Endothelial cell of umbilical vein (primary cell): ENCODE results near the gene CDCA3. TPM values are rescaled to one million over a fixed set of nuclear protein-coding genes. Genes with fewer than 3 reads are reported as not detected.

Experiments used
- BruUV-seq: library from RNA; stranded (reverse); fragments of 400-500 nt; replicated peaks from 2 replicates; lab custom pipeline; 2021; lab: Mats Ljungman, UMichigan
- CTCF ChIA-PET: fragments of 300-600, 350-600 bp; sonication (Branson Sonifier 250); formaldehyde crosslinking; loops from one replicate; lab custom pipeline; 2021; ENCODE audit warnings: antibody characterized with exemption, inconsistent platforms; lab: Charles Lee
- POLR2A ChIA-PET: fragments of 300-600, 350-600 bp; sonication (Branson Sonifier 250); formaldehyde crosslinking; loops from one replicate; lab custom pipeline; 2021; ENCODE audit warnings: antibody characterized with exemption, inconsistent platforms; lab: Charles Lee
- DNase-seq: peaks from one replicate; pipeline ENCODE4 v3.0.0-alpha.2; 2011; ENCODE audit warnings: low read depth, low spot score
- FAIRE-seq: peaks from 2 replicates; lab custom pipeline; 2011; peaks lifted over from hg19 to GRCh38; lab: Jason Lieb, UNC
- H2AFZ ChIP-seq: 2 replicates; pipeline ENCODE4 v1.6.0; 2012; ENCODE audit warnings: low read depth, low read length, control low read depth, inconsistent platforms
- H3K27ac ChIP-seq: 2 replicates; pipeline ENCODE4 v1.5.1; 2011; ENCODE audit warnings: low read depth, mild to moderate bottlenecking, control low read depth, low read length, moderate library complexity; ENCODE audit not compliant: insufficient read depth
- H3K27me3 ChIP-seq, 2 experiments: 2 replicates each; pipeline versions ENCODE4 v1.6.0 to v1.6.1; 2011; ENCODE audit warnings: low read length in 2 of 2, mixed read lengths in 1 of 2; ENCODE audit not compliant: control insufficient read depth in 2 of 2, insufficient read depth in 2 of 2
- H3K36me3 ChIP-seq, 2 experiments: 2 replicates in 1 of 2; 3 replicates in 1 of 2; pipeline ENCODE4 v1.5.1; 2011; ENCODE audit warnings: low read length in 2 of 2, mild to moderate bottlenecking in 1 of 2, moderate library complexity in 1 of 2; ENCODE audit not compliant: control insufficient read depth in 2 of 2, insufficient read depth in 2 of 2; ENCODE audit errors: extremely low read depth in 1 of 2
- H3K4me1 ChIP-seq: 3 replicates; pipeline ENCODE4 v1.5.1; 2011; ENCODE audit warnings: mild to moderate bottlenecking, low read length; ENCODE audit not compliant: control insufficient read depth, insufficient read depth; ENCODE audit errors: extremely low read depth
- H3K4me2 ChIP-seq: 2 replicates; pipeline ENCODE4 v1.6.1; 2011; ENCODE audit warnings: low read length, control low read depth, mixed read lengths; ENCODE audit not compliant: insufficient read depth
- H3K4me3 ChIP-seq, 3 experiments: fragments of 200-600 bp in 1 of 3; sonication (generic), shearing (Covaris generic) in 1 of 3; replicated peaks in 1 of 3; 2 replicates each; pipeline ENCODE4 v1.5.1; 2011 to 2016; ENCODE audit warnings: control low read depth in 3 of 3, low read length in 3 of 3, mild to moderate bottlenecking in 2 of 3, inconsistent platforms in 1 of 3, low read depth in 1 of 3, moderate library complexity in 1 of 3; ENCODE audit not compliant: insufficient read depth in 1 of 3
- H3K79me2 ChIP-seq: 2 replicates; pipeline ENCODE4 v1.6.0; 2012; ENCODE audit warnings: low read length, inconsistent platforms; ENCODE audit not compliant: control insufficient read depth, insufficient read depth
- H3K9ac ChIP-seq: replicated peaks from 2 replicates; pipeline ENCODE3; 2011; ENCODE audit warnings: low read length, control low read depth; ENCODE audit not compliant: insufficient read depth; ENCODE audit errors: extremely low read depth
- H3K9me1 ChIP-seq: replicated peaks from 3 replicates; pipeline ENCODE4 v1.6.0; 2011; ENCODE audit warnings: mild to moderate bottlenecking, low read length; ENCODE audit not compliant: control insufficient read depth, insufficient read depth; ENCODE audit errors: extremely low read depth
- H3K9me3 ChIP-seq: replicated peaks from 2 replicates; pipeline ENCODE4 v1.5.1; 2012; ENCODE audit warnings: low read length, inconsistent platforms; ENCODE audit not compliant: control insufficient read depth, insufficient read depth
- H4K20me1 ChIP-seq: replicated peaks from 2 replicates; pipeline ENCODE3; 2011; ENCODE audit warnings: mild to moderate bottlenecking, low read length; ENCODE audit not compliant: control insufficient read depth, insufficient read depth; ENCODE audit errors: extremely low read depth
- EZH2 ChIP-seq: IDR thresholded peaks from 2 replicates; pipeline ENCODE4 v1.6.1; 2012; ENCODE audit warnings: borderline replicate concordance, low read depth, mild to moderate bottlenecking, moderate library complexity, low read length, inconsistent platforms; ENCODE audit not compliant: severe bottlenecking
- FOS ChIP-seq: IDR thresholded peaks from 2 replicates; pipeline ENCODE4 v1.6.1; 2011; ENCODE audit warnings: mild to moderate bottlenecking, low read length, moderate library complexity, borderline replicate concordance; ENCODE audit not compliant: insufficient read depth
- GATA2 ChIP-seq: IDR thresholded peaks from 2 replicates; pipeline ENCODE4 v1.7.0; 2011; ENCODE audit warnings: low read depth, mild to moderate bottlenecking, moderate library complexity, mixed read lengths, low read length; ENCODE audit not compliant: insufficient read length, insufficient read depth
- JUN ChIP-seq: IDR thresholded peaks from 2 replicates; pipeline ENCODE4 v1.6.1; 2011; ENCODE audit warnings: borderline replicate concordance, low read depth; ENCODE audit not compliant: insufficient read length, insufficient read depth
- MAX ChIP-seq: IDR thresholded peaks from 2 replicates; pipeline ENCODE4 v1.6.1; 2011; ENCODE audit not compliant: insufficient read depth, insufficient read length
- MYC ChIP-seq: IDR thresholded peaks from one replicate; pipeline ENCODE4 v1.6.1; 2011; ENCODE audit warnings: mild to moderate bottlenecking, low read depth, low read length
- POLR2A ChIP-seq: IDR thresholded peaks from 2 replicates; pipeline ENCODE4 v1.6.1; 2012; ENCODE audit warnings: low read depth, mild to moderate bottlenecking, control low read depth, low read length
- POLR2AphosphoS5 ChIP-seq: IDR thresholded peaks from 2 replicates; pipeline ENCODE4 v1.6.1; 2012; ENCODE audit warnings: low read depth, mild to moderate bottlenecking, control low read depth, low read length, moderate library complexity; ENCODE audit not compliant: insufficient read depth
- dilution Hi-C: fragments of 300-500 bp; cut with MboI; formaldehyde crosslinking; loops from one replicate; pipeline ENCODE4 v1.15.0; 2019; ENCODE audit warnings: low sequenced_read_pairs; ENCODE audit not compliant: extremely low pct_ligation_motif_present
- intact Hi-C: fragments of 100-400 bp; cut with micrococcal nuclease; formaldehyde crosslinking; loops from one replicate; pipeline ENCODE4 v1.10.0; 2022
- polyA plus RNA-seq, 4 experiments: library from polyadenylated mRNA; depleted of rRNA in 3 of 4; stranded (reverse) in 3 of 4; unstranded in 1 of 4; fragments of >200 nt; gene quantifications; 2 replicates each; pipeline versions ENCODE4 v1.2.1 to v1.2.3, GENCODE V29; 2011 to 2012; ENCODE audit warnings: missing spikeins in 1 of 4
- total RNA-seq: library from RNA; stranded (reverse); gene quantifications from 2 replicates; pipeline ENCODE4 v1.2.3, GENCODE V29; 2021
- TF ChIP-seq, protein P1 (sequence below), 2 donors: IDR thresholded peaks; 1 replicate in 1 of 2; 2 replicates in 1 of 2; pipeline ENCODE4 v1.5.1; 2011; ENCODE audit warnings: low read length in 2 of 2, mild to moderate bottlenecking in 2 of 2, moderate library complexity in 2 of 2, control low read depth in 1 of 2, inconsistent platforms in 1 of 2, low read depth in 1 of 2; ENCODE audit not compliant: insufficient read depth in 1 of 2; ENCODE audit errors: extremely low read depth in 1 of 2

CDCA3 gene
- total and polyA plus RNA-seq, 2 donors (not counting 3 experiments of a cell fraction or from before 2014, with no cell fraction given) = 44.3 to 53.5 TPM

GRCh38 chr12:6834254-6834653 is 16.8 kb downstream of the CDCA3 start:
- H3K9me3 ChIP-seq = no peaks in the 10 kb centered on the region
- no peaks in the 10 kb centered on the region for H3K9me1 ChIP-seq
- H4K20me1 ChIP-seq = no peaks in the 10 kb centered on the region
- DNase-seq (no peak), FAIRE-seq (no peak)
- H3K9ac ChIP-seq = no peak overlapping the region
- intact Hi-C loops (loop anchor here (2.0 kb wide), 1 partner anchor 17 kb away; the partner anchor contains the start of gene CDCA3), dilution Hi-C loops (no loop called here)
- no peak for TF ChIP-seq MAX
- TF ChIP-seq JUN = no peak
- TF ChIP-seq EZH2 = no peak
- TF ChIP-seq MYC = no peak
- TF ChIP-seq POLR2AphosphoS5 = no peak
- TF ChIP-seq, protein P1, sequence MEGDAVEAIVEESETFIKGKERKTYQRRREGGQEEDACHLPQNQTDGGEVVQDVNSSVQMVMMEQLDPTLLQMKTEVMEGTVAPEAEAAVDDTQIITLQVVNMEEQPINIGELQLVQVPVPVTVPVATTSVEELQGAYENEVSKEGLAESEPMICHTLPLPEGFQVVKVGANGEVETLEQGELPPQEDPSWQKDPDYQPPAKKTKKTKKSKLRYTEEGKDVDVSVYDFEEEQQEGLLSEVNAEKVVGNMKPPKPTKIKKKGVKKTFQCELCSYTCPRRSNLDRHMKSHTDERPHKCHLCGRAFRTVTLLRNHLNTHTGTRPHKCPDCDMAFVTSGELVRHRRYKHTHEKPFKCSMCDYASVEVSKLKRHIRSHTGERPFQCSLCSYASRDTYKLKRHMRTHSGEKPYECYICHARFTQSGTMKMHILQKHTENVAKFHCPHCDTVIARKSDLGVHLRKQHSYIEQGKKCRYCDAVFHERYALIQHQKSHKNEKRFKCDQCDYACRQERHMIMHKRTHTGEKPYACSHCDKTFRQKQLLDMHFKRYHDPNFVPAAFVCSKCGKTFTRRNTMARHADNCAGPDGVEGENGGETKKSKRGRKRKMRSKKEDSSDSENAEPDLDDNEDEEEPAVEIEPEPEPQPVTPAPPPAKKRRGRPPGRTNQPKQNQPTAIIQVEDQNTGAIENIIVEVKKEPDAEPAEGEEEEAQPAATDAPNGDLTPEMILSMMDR (IDR thresholded peaks at IDR 0.05; ENCODE audit: extremely low read depth in 1 of 2, insufficient read depth in 1 of 2, low read depth in 1 of 2, low read length in 2 of 2) = no peak
- no peak for TF ChIP-seq POLR2A
- no peak for TF ChIP-seq GATA2
- no peak for TF ChIP-seq FOS
- no peaks in the 10 kb centered on the region for H3K27me3 ChIP-seq
- no TSS peak for BruUV-seq
- no peak overlapping the region for H3K4me2 ChIP-seq
- H3K4me3 ChIP-seq = no peak overlapping the region
- H2AFZ ChIP-seq = no peak overlapping the region
- peaks cover 3 to 45% of the 10 kb centered on the region in 2 experiments for H3K36me3 ChIP-seq
- H3K27ac ChIP-seq = no peak overlapping the region
- H3K79me2 ChIP-seq = peaks cover 15% of the 10 kb centered on the region
- POLR2A ChIA-PET = interaction anchor here (1.0 kb wide), 1 partner anchor 33 kb away, joined by 3 read pairs; the partner anchor contains the start of gene TPI1
- peaks cover 9% of the 10 kb centered on the region for H3K4me1 ChIP-seq
- CTCF ChIA-PET = interaction anchor here (0.5 to 2.9 kb wide), 8 partner anchors 9 to 219 kb away, joined by 3 to 17 read pairs (median 4); partner anchors contain the start of genes CDCA3, MLF2, PTMS and USP5
